ENCODE measurements around the gene NFYC. TPM values are rescaled to one million over a fixed set of nuclear protein-coding genes. Genes with fewer than 3 reads are reported as not detected.

The NFYC gene
- total RNA-seq, 1 experiment from 2014 or later = 63.3 TPM

- no peak for TF ChIP-seq MAX (IDR thresholded peaks at IDR 0.05)
- no peak for TF ChIP-seq REST (IDR thresholded peaks at IDR 0.05; ENCODE audit: low read depth)
- TF ChIP-seq EZH2 (IDR thresholded peaks at IDR 0.05) = no peak
- TF ChIP-seq CTCF (IDR thresholded peaks at IDR 0.05 in 2 of 3, conservative IDR thresholded peaks at IDR 0.05 in 1 of 3; ENCODE audit: borderline replicate concordance in 1 of 3, insufficient read depth in 1 of 3, low read depth in 2 of 3, low read length in 2 of 3) = no peak
- no peak for TF ChIP-seq FOSL1 (IDR thresholded peaks at IDR 0.05; ENCODE audit: low read depth)
- TF ChIP-seq, protein P1, sequence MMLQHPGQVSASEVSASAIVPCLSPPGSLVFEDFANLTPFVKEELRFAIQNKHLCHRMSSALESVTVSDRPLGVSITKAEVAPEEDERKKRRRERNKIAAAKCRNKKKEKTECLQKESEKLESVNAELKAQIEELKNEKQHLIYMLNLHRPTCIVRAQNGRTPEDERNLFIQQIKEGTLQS (IDR thresholded peaks at IDR 0.05) = no peak
- TF ChIP-seq CBX3 (IDR thresholded peaks at IDR 0.05; ENCODE audit: low read depth) = no peak
- TF ChIP-seq, protein P2, sequence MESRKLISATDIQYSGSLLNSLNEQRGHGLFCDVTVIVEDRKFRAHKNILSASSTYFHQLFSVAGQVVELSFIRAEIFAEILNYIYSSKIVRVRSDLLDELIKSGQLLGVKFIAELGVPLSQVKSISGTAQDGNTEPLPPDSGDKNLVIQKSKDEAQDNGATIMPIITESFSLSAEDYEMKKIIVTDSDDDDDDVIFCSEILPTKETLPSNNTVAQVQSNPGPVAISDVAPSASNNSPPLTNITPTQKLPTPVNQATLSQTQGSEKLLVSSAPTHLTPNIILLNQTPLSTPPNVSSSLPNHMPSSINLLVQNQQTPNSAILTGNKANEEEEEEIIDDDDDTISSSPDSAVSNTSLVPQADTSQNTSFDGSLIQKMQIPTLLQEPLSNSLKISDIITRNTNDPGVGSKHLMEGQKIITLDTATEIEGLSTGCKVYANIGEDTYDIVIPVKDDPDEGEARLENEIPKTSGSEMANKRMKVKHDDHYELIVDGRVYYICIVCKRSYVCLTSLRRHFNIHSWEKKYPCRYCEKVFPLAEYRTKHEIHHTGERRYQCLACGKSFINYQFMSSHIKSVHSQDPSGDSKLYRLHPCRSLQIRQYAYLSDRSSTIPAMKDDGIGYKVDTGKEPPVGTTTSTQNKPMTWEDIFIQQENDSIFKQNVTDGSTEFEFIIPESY (IDR thresholded peaks at IDR 0.05; ENCODE audit: extremely low read depth, insufficient replicate concordance, low read length) = no peak
- no peak for TF ChIP-seq EGR1 (IDR thresholded peaks at IDR 0.05; ENCODE audit: low read depth)
- no peak for TF ChIP-seq SIN3A (IDR thresholded peaks at IDR 0.05; ENCODE audit: low read depth)
- TF ChIP-seq EZH2phosphoT487 (IDR thresholded peaks at IDR 0.05; ENCODE audit: borderline replicate concordance) = no peak
- CTCF ChIA-PET = no interaction called here
- Histone ChIP-seq H4K20me1 (ENCODE audit: insufficient read depth) (no peaks in the 10 kb centered on the region), H2AFZ (ENCODE audit: low read depth, low read length, poor library complexity, severe bottlenecking) (no peak overlapping the region), H3K9ac (ENCODE audit: low read length) (no peak overlapping the region), H3K27ac (ENCODE audit: low read depth, low read length) (no peak overlapping the region), H3K4me1 (ENCODE audit: control insufficient read depth in 1 of 2, insufficient read depth in 2 of 2, low read length in 2 of 2) (no peaks in the 10 kb centered on the region), H3K36me3 (ENCODE audit: control insufficient read depth in 1 of 2, insufficient read depth in 2 of 2, low read length in 2 of 2) (peaks cover 9 to 11% of the 10 kb centered on the region in 2 experiments; a peak in 3 of 4 replicates), H3K9me3 (ENCODE audit: control insufficient read depth in 1 of 2, insufficient read depth in 1 of 2, low read depth in 1 of 2, low read length in 2 of 2) (no peaks in the 10 kb centered on the region), H3K27me3 (ENCODE audit: insufficient read depth, low read length) (no peaks in the 10 kb centered on the region), H3K9me2 (ENCODE audit: insufficient read depth) (no peaks in the 10 kb centered on the region), H3K4me2 (ENCODE audit: low read length) (no peak overlapping the region), H3K4me3 (replicated peaks in 1 of 2; ENCODE audit: low read depth in 1 of 2, low read length in 2 of 2) (no peak overlapping the region), H3K79me2 (ENCODE audit: insufficient read depth, low read length) (peaks cover 22% of the 10 kb centered on the region; the same call in 1 of the 2 replicates)
- intact Hi-C loops (cut with micrococcal nuclease) = no loop called here
- ATAC-seq (no peak), DNase-seq (ENCODE audit: low read depth, low spot score) (no peak)
- POLR2A ChIA-PET = no interaction called here
- no TSS peak for BruUV-seq (replicated peaks)
- RAD21 ChIA-PET (ENCODE audit: low non-redundant PET in 1 of 2, low total read pairs in 2 of 2, uncharacterized antibody in 2 of 2, unreplicated experiment in 2 of 2) = no interaction called here
Measured at GRCh38 chr1:40745176-40745575, 53.7 kb downstream of the NFYC start.
